H1 (cell line): ENCODE data around the gene ESYT1. TPM values are rescaled to one million over a fixed set of nuclear protein-coding genes. Genes with fewer than 3 reads are reported as not detected.

Experiments
- CTCF ChIA-PET: fragments of 300-600 bp; sonication (Branson Sonifier 250); formaldehyde crosslinking; loops from one replicate; lab custom pipeline; 2021; ENCODE audit not compliant: partially characterized antibody; lab: Charles Lee
- POLR2A ChIA-PET: fragments of 300-600 bp; sonication (Branson Sonifier 250); formaldehyde crosslinking; loops from one replicate; lab custom pipeline; 2021; ENCODE audit warnings: inconsistent platforms; ENCODE audit not compliant: partially characterized antibody; lab: Charles Lee
- DNase-seq, 2 experiments: peaks; one replicate each; pipeline versions ENCODE4 v3.0.0 to v3.0.0-alpha.2; 2010 to 2022; ENCODE audit warnings: low spot score in 2 of 2, low read depth in 1 of 2, mixed read lengths in 1 of 2
- FAIRE-seq: peaks from 2 replicates; lab custom pipeline; 2011; peaks lifted over from hg19 to GRCh38; lab: Jason Lieb, UNC
- H2AFZ ChIP-seq: 2 replicates; pipeline ENCODE4 v1.8.1; 2012; ENCODE audit warnings: low read length, inconsistent platforms
- H2AK5ac ChIP-seq: 2 replicates; pipeline ENCODE4 v1.6.1; 2013; ENCODE audit warnings: low read depth, low read length
- H2BK120ac ChIP-seq: replicated peaks from 2 replicates; pipeline ENCODE3; 2013; ENCODE audit warnings: low read depth, low read length, inconsistent platforms
- H2BK12ac ChIP-seq: 2 replicates; pipeline ENCODE4 v1.6.1; 2013; ENCODE audit warnings: low read depth, low read length
- H2BK15ac ChIP-seq: 2 replicates; pipeline ENCODE4 v1.6.1; 2013; ENCODE audit warnings: low read length
- H2BK20ac ChIP-seq: 2 replicates; pipeline ENCODE4 v1.6.1; 2013; ENCODE audit warnings: low read length
- H2BK5ac ChIP-seq: 2 replicates; pipeline ENCODE4 v1.6.1; 2013; ENCODE audit warnings: low read depth, low read length
- H3K14ac ChIP-seq: 2 replicates; pipeline ENCODE4 v1.6.1; 2013; ENCODE audit warnings: inconsistent platforms; ENCODE audit not compliant: insufficient read length
- H3K18ac ChIP-seq: 2 replicates; pipeline ENCODE4 v1.6.1; 2013; ENCODE audit warnings: low read length; ENCODE audit errors: extremely low read depth
- H3K23ac ChIP-seq: 2 replicates; pipeline ENCODE4 v1.6.1; 2013; ENCODE audit warnings: inconsistent platforms; ENCODE audit not compliant: insufficient read length
- H3K23me2 ChIP-seq: 2 replicates; pipeline ENCODE4 v1.6.1; 2013; ENCODE audit warnings: low read depth, low read length
- H3K27ac ChIP-seq: 2 replicates; pipeline ENCODE4 v1.6.1; 2011; ENCODE audit warnings: low read depth, low read length, inconsistent platforms
- H3K27me3 ChIP-seq, 4 experiments: replicated peaks in 1 of 4; 1 replicate in 1 of 4; 2 replicates in 3 of 4; pipeline versions ENCODE4 v1.6.1 to v1.8.1; 2011 to 2013; ENCODE audit warnings: low read length in 3 of 4, mild to moderate bottlenecking in 3 of 4, inconsistent platforms in 2 of 4, mixed read lengths in 2 of 4, moderate library complexity in 1 of 4; ENCODE audit not compliant: control insufficient read depth in 3 of 4, insufficient read depth in 3 of 4; ENCODE audit errors: extremely low read depth in 1 of 4
- H3K36me3 ChIP-seq, 4 experiments: 2 replicates each; pipeline versions ENCODE4 v1.6.1 to v1.8.1; 2011 to 2013; ENCODE audit warnings: mild to moderate bottlenecking in 4 of 4, low read length in 3 of 4, moderate library complexity in 2 of 4, control low read depth in 1 of 4, inconsistent platforms in 1 of 4; ENCODE audit not compliant: insufficient read depth in 4 of 4, control insufficient read depth in 2 of 4
- H3K4ac ChIP-seq: replicated peaks from 2 replicates; pipeline ENCODE3; 2013; ENCODE audit warnings: low read length, low read depth, mixed read lengths, inconsistent platforms; ENCODE audit not compliant: insufficient read length
- H3K4me1 ChIP-seq, 4 experiments: replicated peaks in 1 of 4; 1 replicate in 1 of 4; 2 replicates in 3 of 4; pipeline versions ENCODE4 v1.6.1 to v1.8.1; 2011 to 2013; ENCODE audit warnings: low read length in 3 of 4, inconsistent platforms in 2 of 4, mixed read lengths in 1 of 4; ENCODE audit not compliant: insufficient read depth in 4 of 4, control insufficient read depth in 3 of 4
- H3K4me2 ChIP-seq, 2 experiments: 2 replicates each; pipeline versions ENCODE4 v1.6.1 to v1.8.1; 2011 to 2013; ENCODE audit warnings: low read depth in 2 of 2, low read length in 2 of 2, control low read depth in 1 of 2, inconsistent platforms in 1 of 2, mild to moderate bottlenecking in 1 of 2; ENCODE audit not compliant: insufficient read depth in 1 of 2
- H3K4me3 ChIP-seq, 4 experiments: fragments of 200-600, 300-600 bp in 1 of 4; sonication (generic), shearing (Covaris generic), sonication (Bioruptor Twin) in 1 of 4; 2 replicates each; pipeline versions ENCODE4 v1.5.1 to v1.8.1; 2011 to 2016; ENCODE audit warnings: low read length in 4 of 4, low read depth in 3 of 4, control low read depth in 2 of 4, inconsistent platforms in 2 of 4, mild to moderate bottlenecking in 2 of 4, mixed read lengths in 1 of 4, moderate library complexity in 1 of 4; ENCODE audit not compliant: insufficient read depth in 2 of 4; ENCODE audit errors: extremely low read depth in 1 of 4
- H3K56ac ChIP-seq: replicated peaks from 2 replicates; pipeline ENCODE3; 2013; ENCODE audit warnings: low read depth, mild to moderate bottlenecking, mixed read lengths, low read length, inconsistent platforms; ENCODE audit not compliant: insufficient read length
- H3K79me1 ChIP-seq: 2 replicates; pipeline ENCODE4 v1.6.1; 2013; ENCODE audit warnings: low read depth, low read length, control low read depth
- H3K79me2 ChIP-seq, 2 experiments: 2 replicates each; pipeline versions ENCODE4 v1.6.1 to v1.8.1; 2012 to 2013; ENCODE audit warnings: low read length in 2 of 2, mild to moderate bottlenecking in 2 of 2, inconsistent platforms in 1 of 2; ENCODE audit not compliant: insufficient read depth in 2 of 2, control insufficient read depth in 1 of 2
- H3K9ac ChIP-seq, 4 experiments: replicated peaks in 1 of 4; 1 replicate in 1 of 4; 2 replicates in 3 of 4; pipeline versions ENCODE4 v1.6.1 to v1.8.1; 2011 to 2013; ENCODE audit warnings: low read depth in 3 of 4, low read length in 3 of 4, control low read depth in 2 of 4, mild to moderate bottlenecking in 2 of 4, moderate library complexity in 2 of 4, inconsistent platforms in 1 of 4; ENCODE audit errors: extremely low read depth in 1 of 4
- H3K9me3 ChIP-seq, 2 experiments: 2 replicates each; pipeline versions ENCODE4 v1.6.1 to v1.8.1; 2012 to 2013; ENCODE audit warnings: mild to moderate bottlenecking in 2 of 2, moderate library complexity in 2 of 2, control low read depth in 1 of 2, inconsistent platforms in 1 of 2, low read depth in 1 of 2, low read length in 1 of 2, mixed read lengths in 1 of 2; ENCODE audit not compliant: insufficient read depth in 2 of 2
- H4K20me1 ChIP-seq, 2 experiments: replicated peaks in 1 of 2; 2 replicates each; pipeline versions ENCODE3 to v1.8.1; 2011 to 2013; ENCODE audit warnings: inconsistent platforms in 2 of 2, low read length in 2 of 2, mild to moderate bottlenecking in 1 of 2; ENCODE audit not compliant: insufficient read depth in 2 of 2, control insufficient read depth in 1 of 2
- H4K5ac ChIP-seq: 2 replicates; pipeline ENCODE4 v1.6.1; 2013; ENCODE audit warnings: low read length, low read depth, mixed read lengths, inconsistent platforms; ENCODE audit not compliant: insufficient read length
- H4K8ac ChIP-seq: 2 replicates; pipeline ENCODE4 v1.8.0; 2013; ENCODE audit warnings: mild to moderate bottlenecking, moderate library complexity, low read length, inconsistent platforms; ENCODE audit not compliant: insufficient read depth; ENCODE audit errors: extremely low read depth
- H4K91ac ChIP-seq: replicated peaks from 2 replicates; pipeline ENCODE3; 2013; ENCODE audit warnings: low read length, mixed read lengths, inconsistent platforms; ENCODE audit not compliant: insufficient read length
- ATF3 ChIP-seq: IDR thresholded peaks from 2 replicates; pipeline ENCODE4 v1.6.1; 2011; ENCODE audit warnings: low read depth, mild to moderate bottlenecking, low read length; ENCODE audit not compliant: insufficient read depth
- BCL11A ChIP-seq, 2 experiments: IDR thresholded peaks; one replicate each; pipeline ENCODE4 v1.6.1; 2011; ENCODE audit warnings: low read depth in 2 of 2, low read length in 2 of 2, mild to moderate bottlenecking in 2 of 2
- CHD1 ChIP-seq: IDR thresholded peaks from 2 replicates; pipeline ENCODE4 v1.6.1; 2012; ENCODE audit warnings: low read depth, low read length, improper control_type of control experiment
- EGR1 ChIP-seq: IDR thresholded peaks from 2 replicates; pipeline ENCODE4 v1.6.1; 2011; ENCODE audit warnings: low read depth, low read length, borderline replicate concordance
- MAFK ChIP-seq: IDR thresholded peaks from 2 replicates; pipeline ENCODE4 v1.6.1; 2012; ENCODE audit warnings: low read depth, mild to moderate bottlenecking, improper control_type of control experiment, low read length
- NANOG ChIP-seq: IDR thresholded peaks from 2 replicates; pipeline ENCODE4 v1.6.1; 2011; ENCODE audit warnings: low read length, low read depth, mild to moderate bottlenecking, inconsistent platforms; ENCODE audit not compliant: insufficient read depth, poor library complexity, severe bottlenecking
- POLR2AphosphoS5 ChIP-seq: IDR thresholded peaks from 2 replicates; pipeline ENCODE4 v1.6.1; 2011; ENCODE audit warnings: low read depth, low read length
- RNF2 ChIP-seq: fragments of 200-900, 300-1000 bp; sonication (generic); IDR thresholded peaks from 2 replicates; pipeline ENCODE4 v1.7.1; 2016; ENCODE audit warnings: borderline replicate concordance, low read depth, mild to moderate bottlenecking, antibody characterized with exemption, low read length; ENCODE audit not compliant: poor library complexity, severe bottlenecking; ENCODE audit errors: missing control alignments
- TAF7 ChIP-seq: optimal IDR thresholded peaks from 2 replicates; pipeline ENCODE3; 2011; ENCODE audit warnings: low read depth, mild to moderate bottlenecking, inconsistent platforms, low read length, moderate library complexity, borderline replicate concordance
- WGBS, 2 experiments: shearing (Covaris generic) in 1 of 2; methylation state at CpG; one replicate each; pipeline versions ENCODE4 v1.1.6 to v1.1.7; 2013 to 2015; ENCODE audit warnings: low lambda C conversion rate in 2 of 2, mixed read lengths in 2 of 2, inconsistent platforms in 1 of 2, low coverage in 1 of 2, missing lambda C conversion rate in 1 of 2; ENCODE audit not compliant: insufficient replicate concordance in 2 of 2, insufficient coverage in 1 of 2, insufficient read length in 1 of 2; ENCODE audit errors: extremely low coverage in 1 of 2, missing lambda C conversion rate in 1 of 2; 5-methylcytosine and 5-hydroxymethylcytosine counted together
- polyA plus RNA-seq, 7 experiments: library from polyadenylated mRNA; depleted of rRNA in 3 of 7; stranded (reverse) in 5 of 7; unstranded in 2 of 7; fragments of >200 nt in 5 of 7; fragments of 200-250 nt in 2 of 7; gene quantifications; 1 replicate in 5 of 7; 2 replicates in 1 of 7; 4 replicates in 1 of 7; pipeline versions ENCODE4 v1.2.1 to v1.2.3, GENCODE V29; 2011 to 2013; ENCODE audit warnings: missing spikeins in 2 of 7, mixed read lengths in 2 of 7
- total RNA-seq: library from RNA; stranded (reverse); fragmentation: NEBNext Ultra II Directional; extraction: Animal tissue kit (Norgen Biotek cat#: 25700); gene quantifications from 2 replicates; pipeline ENCODE4 v1.2.1, GENCODE V29; 2021

ESYT1 gene
- total and polyA plus RNA-seq, 2 of the 8 experiments (the other 6 are each of a cell fraction or from before 2014, with no cell fraction given) = 86.9 to 165 TPM

DNA sequence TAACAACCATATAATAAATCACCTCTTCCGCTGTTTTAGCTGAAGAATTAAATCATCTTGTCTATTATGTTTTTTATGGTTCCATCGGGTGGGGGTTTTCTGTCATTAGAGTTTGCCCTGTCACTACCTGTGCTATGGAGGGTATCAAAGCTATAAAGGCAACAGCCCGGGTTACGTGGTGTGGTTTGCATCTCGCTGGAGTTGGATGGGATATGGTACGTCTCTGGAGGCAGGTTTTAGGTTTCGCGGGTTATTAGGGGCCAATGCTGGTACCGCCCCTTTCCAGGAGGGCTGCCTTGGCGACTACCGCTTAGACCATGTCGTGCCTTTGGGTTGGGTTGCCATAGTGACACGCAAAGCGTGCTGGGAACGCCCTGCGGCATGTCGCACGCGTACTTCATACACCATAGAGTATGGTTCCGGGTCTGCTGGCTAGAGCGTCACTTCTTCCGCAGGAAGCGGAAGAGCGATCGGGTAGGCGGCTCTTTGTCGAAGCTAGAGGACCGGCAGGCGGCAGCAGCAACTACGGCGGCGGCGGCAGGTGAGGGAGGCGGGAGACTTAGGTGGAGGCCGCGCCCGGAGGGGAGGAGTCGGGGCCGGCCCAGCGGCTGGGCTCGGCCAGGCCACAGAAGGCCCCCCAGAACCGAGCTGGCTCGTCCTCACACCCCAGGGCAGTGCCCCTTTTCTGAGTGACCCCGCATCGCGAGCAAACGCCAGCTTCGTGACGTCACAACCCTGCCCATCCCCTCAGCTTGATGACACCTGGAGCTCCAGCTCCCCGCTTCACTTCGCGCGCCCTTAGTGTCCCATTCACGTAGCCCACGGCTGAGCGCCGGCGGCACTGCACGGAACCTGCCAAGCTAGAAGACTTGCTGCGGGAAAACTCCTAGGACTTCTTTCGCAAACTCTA, 10.0 kb upstream of the ESYT1 start, which contains the start of gene ZC3H10:
Gene ZC3H10, plus strand, starts transcription at position 489 of the 910 bp plus-strand sequence. CDS start 2,297 bp downstream, outside the sequence.
- no peak within 1 kb of the TSS for H3K23ac ChIP-seq
- H3K9ac ChIP-seq = peak within 1 kb of the TSS; percentile 93 to 100 (median 98)
- no peak within 1 kb of the TSS; the same call in 1 of the 2 replicates for H2AFZ ChIP-seq
- H3K27me3 ChIP-seq = no peaks in the 10 kb centered on the region
- CTCF ChIA-PET = interaction anchor here (0.5 to 5.3 kb wide), 24 partner anchors 12 to 138 kb away, joined by 3 to 47 read pairs (median 6); partner anchors contain the start of genes ESYT1, MYL6B, PA2G4 and RNF41
- H3K56ac ChIP-seq = peak within 1 kb of the TSS; percentile 78
- peak within 1 kb of the TSS; percentile 98 for H2BK5ac ChIP-seq
- peak within 1 kb of the TSS; percentile 85 to 99 (median 96) for H3K4me3 ChIP-seq
- H3K36me3 ChIP-seq = peaks cover 5 to 23% (median 13%) of the 10 kb centered on the region in 4 experiments; a peak in 7 of 8 replicates
- H4K91ac ChIP-seq = no peak within 1 kb of the TSS
- FAIRE-seq (peak; percentile 82), DNase-seq (peak; percentile 96 to 100)
- peak within 1 kb of the TSS; percentile 100; the same call in 1 of the 2 replicates for H3K18ac ChIP-seq
- H2BK15ac ChIP-seq = peak within 1 kb of the TSS; percentile 83; the same call in 1 of the 2 replicates
- H4K5ac ChIP-seq = peak within 1 kb of the TSS; percentile 93
- no peak within 1 kb of the TSS for H2AK5ac ChIP-seq
- peaks cover 0 to 9% (median 5%) of the 10 kb centered on the region in 4 experiments; a peak in 5 of 7 replicates for H3K4me1 ChIP-seq
- no peak within 1 kb of the TSS for H2BK120ac ChIP-seq
- H3K4me2 ChIP-seq = peak within 1 kb of the TSS; percentile 96 to 99
- H3K9me3 ChIP-seq = no peaks in the 10 kb centered on the region
- no peaks in the 10 kb centered on the region; the same call in 1 of the 2 replicates for H3K79me1 ChIP-seq
- H3K79me2 ChIP-seq = peaks cover 3 to 13% of the 10 kb centered on the region in 2 experiments; a peak in 3 of 4 replicates
- H4K8ac ChIP-seq = no peak within 1 kb of the TSS
- peaks cover 10% of the 10 kb centered on the region for H3K23me2 ChIP-seq
- H4K20me1 ChIP-seq = peaks cover 0 to 3% of the 10 kb centered on the region in 2 experiments
- H3K4ac ChIP-seq = no peak within 1 kb of the TSS
- H3K27ac ChIP-seq = peak within 1 kb of the TSS; percentile 97
- no peak within 1 kb of the TSS for H2BK20ac ChIP-seq
- H2BK12ac ChIP-seq = no peak within 1 kb of the TSS; the same call in 1 of the 2 replicates
- WGBS, 2 experiments = 2% methylated on average over 61 of the region's 61 CpGs; no CpG with 5 or more reads in 1 of the 2 experiments
- no peak within 1 kb of the TSS for H3K14ac ChIP-seq
- POLR2A ChIA-PET = interaction anchor here (0.6 to 7.1 kb wide), 34 partner anchors 10 to 314 kb away, joined by 3 to 267 read pairs (median 5); partner anchors contain the start of genes ANKRD52, CNPY2, COQ10A and DNAJC14
- peak; percentile 99 for TF ChIP-seq EGR1
- TF ChIP-seq MAFK = no peak
- no peak for TF ChIP-seq NANOG
- peak; percentile 61 for TF ChIP-seq ATF3
- 0 out of 2 replicates have a peak, but pooled peaks have one; percentile 49 for TF ChIP-seq CHD1
- no peak for TF ChIP-seq RNF2
- peak; percentile 92 for TF ChIP-seq TAF7
- TF ChIP-seq BCL11A (IDR thresholded peaks at IDR 0.05; ENCODE audit: low read depth in 2 of 2, low read length in 2 of 2) = peak; percentile 24 to 34
- peak; percentile 100 for TF ChIP-seq POLR2AphosphoS5
